Mucosa of rectum (tissue), 2 donors: Measurements from ENCODE around the gene NANOGP8.

ENCODE experiments used
- H3K27ac ChIP-seq, 2 donors: one replicate each; pipeline ENCODE4 v1.7.0; 2013; ENCODE audit warnings: inconsistent platforms in 2 of 2, low read depth in 2 of 2, low read length in 2 of 2
- H3K27me3 ChIP-seq, 2 donors: one replicate each; pipeline ENCODE4 v1.7.0; 2013; ENCODE audit warnings: low read length in 2 of 2; ENCODE audit not compliant: control insufficient read depth in 2 of 2, insufficient read depth in 2 of 2
- H3K36me3 ChIP-seq, 2 donors: one replicate each; pipeline ENCODE4 v1.7.0; 2013; ENCODE audit warnings: low read length in 2 of 2; ENCODE audit not compliant: control insufficient read depth in 2 of 2, insufficient read depth in 2 of 2
- H3K4me1 ChIP-seq, 2 donors: one replicate each; pipeline ENCODE4 v1.7.0; 2013; ENCODE audit warnings: low read length in 2 of 2, mild to moderate bottlenecking in 1 of 2; ENCODE audit not compliant: control insufficient read depth in 2 of 2, insufficient read depth in 2 of 2
- H3K4me3 ChIP-seq, 2 donors: one replicate each; pipeline ENCODE4 v1.7.0; 2013; ENCODE audit warnings: low read length in 2 of 2
- H3K9ac ChIP-seq, 2 donors: one replicate each; pipeline ENCODE4 v1.7.0; 2013; ENCODE audit warnings: low read length in 2 of 2, low read depth in 1 of 2, mild to moderate bottlenecking in 1 of 2
- H3K9me3 ChIP-seq, 2 donors: one replicate each; pipeline ENCODE4 v1.7.0; 2013; ENCODE audit warnings: low read length in 2 of 2; ENCODE audit not compliant: control insufficient read depth in 2 of 2
- donor health status: healthy.
- donor health status: Normal muscosa, but diverticular disease.

Gene NANOGP8

DNA sequence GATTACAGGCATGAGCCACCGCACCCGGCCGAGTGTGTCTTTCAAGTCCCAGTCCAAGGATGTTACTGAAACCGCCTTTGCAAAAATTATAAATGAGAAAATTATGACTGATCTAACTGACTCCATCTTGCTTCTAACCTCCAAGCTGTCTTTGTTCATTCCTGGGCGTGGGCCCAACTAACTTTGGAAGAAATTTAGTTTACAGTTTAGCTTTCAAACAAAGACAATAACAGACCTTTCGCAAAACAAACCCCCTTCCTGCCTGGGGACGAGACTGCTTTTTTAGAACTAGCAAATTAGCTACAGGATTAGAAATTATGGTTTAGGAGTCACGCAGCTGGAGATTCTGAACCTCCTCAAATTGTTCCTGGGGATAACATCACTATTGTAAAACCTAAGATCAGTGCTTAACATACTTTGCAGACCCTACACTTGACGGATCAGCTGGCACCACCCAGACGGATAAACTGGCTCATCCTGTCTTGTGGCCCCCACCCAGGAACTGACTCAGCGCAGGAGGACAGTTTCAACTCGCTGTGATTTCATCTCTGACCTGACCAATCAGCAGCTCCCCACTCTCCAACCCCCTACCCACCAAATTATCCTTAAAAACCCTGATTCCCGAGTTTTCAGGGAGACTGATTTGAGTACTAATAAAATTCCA is 23.8 kb downstream of the NANOGP8 start:
- H3K4me3 ChIP-seq, result no peak overlapping the region
- no peaks in the 10 kb centered on the region for H3K27me3 ChIP-seq
- H3K9me3 ChIP-seq, result no peaks in the 10 kb centered on the region
- no peaks in the 10 kb centered on the region for H3K4me1 ChIP-seq
- H3K27ac ChIP-seq, result no peak overlapping the region
- no peak overlapping the region for H3K9ac ChIP-seq
- H3K36me3 ChIP-seq, result no peaks in the 10 kb centered on the region

- H3K27me3 ChIP-seq, result no peaks in the 10 kb centered on the region
These were observed 24.5 kb downstream of the NANOGP8 start for GRCh38 chr15:35060591-35060990.

DNA sequence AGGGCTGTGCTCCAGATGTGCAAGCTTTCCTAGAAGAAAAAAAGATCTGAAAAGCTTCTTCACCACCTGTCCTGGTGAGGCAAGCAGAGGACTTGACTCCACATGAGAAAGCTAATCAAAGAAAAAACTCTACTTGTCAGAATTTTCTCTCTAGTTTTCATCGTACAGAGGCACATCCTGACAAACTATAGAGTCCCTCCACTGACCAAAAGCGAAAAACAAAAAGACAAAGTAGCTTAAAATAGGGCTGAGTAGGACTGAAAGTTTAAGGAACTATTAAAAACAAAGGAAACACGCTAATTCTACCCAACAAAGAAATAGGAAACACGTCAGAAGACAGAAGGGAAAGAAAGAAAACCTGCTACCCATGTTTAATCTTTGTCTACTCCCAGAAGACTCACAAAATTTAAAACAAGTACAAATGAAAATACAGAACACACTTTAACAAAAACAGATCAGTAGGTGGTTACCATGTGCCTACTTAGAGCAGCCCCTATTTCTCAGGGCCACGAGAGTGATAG is 26.5 kb downstream of the NANOGP8 start:
- no peak overlapping the region for H3K4me3 ChIP-seq
- no peaks in the 10 kb centered on the region for H3K4me1 ChIP-seq
- H3K27me3 ChIP-seq, result no peaks in the 10 kb centered on the region
- no peak overlapping the region for H3K27ac ChIP-seq
- H3K9ac ChIP-seq, result no peak overlapping the region
- no peaks in the 10 kb centered on the region for H3K36me3 ChIP-seq
- H3K9me3 ChIP-seq, result no peaks in the 10 kb centered on the region

More at GRCh38 chr15:35060591-35060990, 24.5 kb downstream of the NANOGP8 start:
- H3K9me3 ChIP-seq, result no peaks in the 10 kb centered on the region
- no peaks in the 10 kb centered on the region for H3K4me1 ChIP-seq
- H3K27ac ChIP-seq, result no peak overlapping the region
- no peak overlapping the region for H3K9ac ChIP-seq
- H3K4me3 ChIP-seq, result no peak overlapping the region
- H3K36me3 ChIP-seq, result no peaks in the 10 kb centered on the region

DNA sequence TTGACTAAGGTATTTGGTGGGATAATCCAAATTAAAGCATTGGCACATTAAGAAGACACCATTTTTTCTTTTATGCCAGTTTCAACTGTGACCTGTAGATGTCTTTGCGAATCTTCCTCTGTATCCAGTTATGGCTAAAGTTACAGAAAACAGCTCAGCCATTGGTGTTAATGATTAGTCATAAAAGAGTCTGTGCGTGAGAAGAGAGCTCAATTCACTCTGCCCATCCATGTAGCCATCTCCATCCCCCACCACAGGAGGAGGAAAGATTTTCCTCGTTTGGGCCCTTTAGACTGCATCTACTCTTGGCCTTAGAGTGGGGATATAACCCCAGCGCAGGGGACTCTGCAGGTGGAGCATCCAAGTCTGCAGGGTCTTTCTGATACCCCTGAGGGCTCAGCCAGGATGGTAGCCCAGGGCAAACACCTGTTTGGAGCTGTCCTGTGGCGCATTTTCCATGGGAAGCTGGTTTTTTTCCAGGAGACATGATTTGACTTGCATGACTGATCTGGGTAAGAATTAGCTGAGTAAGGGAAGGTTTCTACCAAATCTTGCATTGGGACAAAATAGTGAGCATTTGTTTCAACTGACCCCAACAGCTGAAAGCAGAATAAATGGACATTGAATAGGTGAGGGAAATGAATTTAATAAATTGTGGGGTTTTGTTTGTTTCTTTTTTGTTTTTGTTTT is 29.5 kb downstream of the NANOGP8 start:
- Histone ChIP-seq H3K27ac (no peak overlapping the region), H3K9me3 (no peaks in the 10 kb centered on the region), H3K27me3 (no peaks in the 10 kb centered on the region)

GRCh38 chr15:35054380-35054779 is 30.7 kb downstream of the NANOGP8 start:
- H3K9ac ChIP-seq, result no peak overlapping the region
- H3K4me1 ChIP-seq, result no peaks in the 10 kb centered on the region
- H3K4me3 ChIP-seq, result no peak overlapping the region
- H3K27ac ChIP-seq, result no peak overlapping the region
- H3K36me3 ChIP-seq, result no peaks in the 10 kb centered on the region
- no peaks in the 10 kb centered on the region for H3K9me3 ChIP-seq
- no peaks in the 10 kb centered on the region for H3K27me3 ChIP-seq

More for the DNA sequence above, 29.5 kb downstream of the NANOGP8 start:
- H3K36me3 ChIP-seq, result no peaks in the 10 kb centered on the region
- H3K4me3 ChIP-seq, result no peak overlapping the region
- H3K4me1 ChIP-seq, result no peaks in the 10 kb centered on the region
- no peak overlapping the region for H3K9ac ChIP-seq

DNA sequence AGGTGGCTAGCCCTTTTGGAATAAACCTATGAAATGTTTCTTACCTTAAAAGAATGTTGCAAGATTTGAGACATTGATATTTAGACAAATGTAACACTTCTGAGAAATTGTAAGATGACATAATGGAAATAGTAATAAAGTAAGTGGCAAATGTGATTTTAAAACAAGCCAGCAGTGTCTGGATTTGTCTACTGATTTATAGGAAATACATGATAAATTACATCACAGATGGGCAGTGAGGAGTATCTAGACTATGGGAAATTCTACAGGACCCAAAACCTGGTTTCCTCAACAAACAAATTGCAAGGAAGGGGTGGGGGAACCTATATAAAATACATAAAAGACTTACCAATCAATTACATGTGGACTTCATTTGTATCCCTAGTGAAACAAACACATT is 37.1 kb downstream of the NANOGP8 start:
- Histone ChIP-seq H3K9me3 (no peaks in the 10 kb centered on the region), H3K4me3 (no peak overlapping the region), H3K27me3 (no peaks in the 10 kb centered on the region), H3K27ac (no peak overlapping the region), H3K36me3 (no peaks in the 10 kb centered on the region), H3K9ac (no peak overlapping the region), H3K4me1 (no peaks in the 10 kb centered on the region)

DNA sequence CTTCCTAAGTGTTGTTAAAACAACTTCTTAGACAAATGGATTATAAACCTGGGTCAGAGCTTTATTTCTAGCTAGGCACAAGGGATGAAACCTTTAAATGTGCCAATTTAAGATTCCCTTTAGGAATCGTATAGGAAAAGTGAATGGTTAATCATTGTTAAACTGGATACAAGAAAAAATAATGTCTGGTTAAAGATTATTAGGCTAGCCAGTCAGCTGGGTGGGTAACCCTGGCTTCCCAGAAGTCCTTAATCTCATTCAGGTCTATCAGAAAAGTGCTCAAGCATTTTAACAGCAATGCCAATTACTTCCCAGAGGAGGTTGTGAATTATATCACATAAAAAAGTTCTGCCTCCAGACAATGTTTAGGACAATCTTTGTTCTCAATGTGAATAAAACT is 37.6 kb downstream of the NANOGP8 start:
- H3K27ac ChIP-seq, result no peak overlapping the region
- H3K9me3 ChIP-seq, result no peaks in the 10 kb centered on the region
- H3K9ac ChIP-seq, result no peak overlapping the region
- no peak overlapping the region for H3K4me3 ChIP-seq
- H3K4me1 ChIP-seq, result no peaks in the 10 kb centered on the region
- no peaks in the 10 kb centered on the region for H3K36me3 ChIP-seq
- no peaks in the 10 kb centered on the region for H3K27me3 ChIP-seq

- no peak overlapping the region for H3K9ac ChIP-seq
- H3K36me3 ChIP-seq, result no peaks in the 10 kb centered on the region
- no peak overlapping the region for H3K27ac ChIP-seq
- H3K4me1 ChIP-seq, result no peaks in the 10 kb centered on the region
- no peaks in the 10 kb centered on the region for H3K27me3 ChIP-seq
- H3K9me3 ChIP-seq, result no peaks in the 10 kb centered on the region
- H3K4me3 ChIP-seq, result no peak overlapping the region
These were observed 41.6 kb downstream of the NANOGP8 start for GRCh38 chr15:35043373-35044095.

DNA sequence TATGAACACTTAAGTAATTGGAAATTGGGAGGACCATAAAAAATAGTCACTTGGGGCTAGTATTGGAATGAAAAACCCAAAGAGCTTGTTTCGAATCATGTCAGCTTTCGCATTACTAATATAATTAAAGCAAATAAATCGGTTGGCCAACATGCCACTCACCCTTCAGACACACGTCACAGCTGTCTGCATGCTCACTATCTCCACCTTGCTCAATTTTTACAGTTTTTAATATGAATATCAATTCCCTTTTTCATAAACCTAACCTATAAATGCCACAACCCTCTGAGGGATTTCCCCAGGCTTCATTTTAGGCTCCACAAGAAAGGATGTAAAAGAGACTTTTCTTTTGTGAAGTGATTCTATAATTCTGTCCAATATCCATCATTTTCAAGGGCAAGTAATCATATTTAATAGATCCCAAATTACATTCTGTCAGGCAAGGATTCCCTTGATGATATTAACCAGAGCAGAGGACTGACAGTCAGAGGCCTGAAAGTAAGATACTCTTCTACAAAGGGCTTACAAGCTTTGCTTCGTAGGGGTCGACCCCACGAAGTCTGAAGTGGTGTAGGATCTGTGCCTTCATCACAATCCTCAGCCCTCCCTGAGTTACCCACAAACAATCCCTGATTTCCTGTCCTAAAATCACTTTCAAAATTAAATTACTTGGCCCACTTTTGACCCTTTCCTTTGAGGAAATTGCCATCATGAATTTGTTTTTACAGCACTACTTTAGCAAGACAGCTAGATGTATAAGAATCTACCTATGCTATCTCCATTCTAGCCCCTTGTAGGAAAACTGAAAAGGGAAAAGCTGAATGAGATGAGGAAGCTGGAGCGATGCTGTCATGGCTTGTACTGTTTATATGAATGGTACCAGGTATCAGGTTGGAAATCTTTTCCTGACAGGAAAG is 44.5 kb downstream of the NANOGP8 start:
- no peaks in the 10 kb centered on the region for H3K27me3 ChIP-seq
- H3K9ac ChIP-seq, result no peak overlapping the region
- no peaks in the 10 kb centered on the region for H3K4me1 ChIP-seq
- no peaks in the 10 kb centered on the region for H3K9me3 ChIP-seq
- H3K36me3 ChIP-seq, result no peaks in the 10 kb centered on the region
- no peak overlapping the region for H3K27ac ChIP-seq
- H3K4me3 ChIP-seq, result no peak overlapping the region
